22Rv1 (cell line): ENCODE results near the gene GNAT2.

Experiments
- H3K27ac ChIP-seq: fragments of 450-650 bp; 2 replicates; pipeline ENCODE4 v1.5.1; 2017
- ZFX ChIP-seq: fragments of 450-650 bp; IDR thresholded peaks from 2 replicates; pipeline ENCODE4 v1.6.1; 2017; ENCODE audit warnings: antibody characterized with exemption, borderline replicate concordance
- TF ChIP-seq, protein P1 (sequence below): fragments of 450-650 bp; IDR thresholded peaks from 2 replicates; pipeline ENCODE4 v1.5.1; 2017; ENCODE audit warnings: mild to moderate bottlenecking

GNAT2 gene

DNA sequence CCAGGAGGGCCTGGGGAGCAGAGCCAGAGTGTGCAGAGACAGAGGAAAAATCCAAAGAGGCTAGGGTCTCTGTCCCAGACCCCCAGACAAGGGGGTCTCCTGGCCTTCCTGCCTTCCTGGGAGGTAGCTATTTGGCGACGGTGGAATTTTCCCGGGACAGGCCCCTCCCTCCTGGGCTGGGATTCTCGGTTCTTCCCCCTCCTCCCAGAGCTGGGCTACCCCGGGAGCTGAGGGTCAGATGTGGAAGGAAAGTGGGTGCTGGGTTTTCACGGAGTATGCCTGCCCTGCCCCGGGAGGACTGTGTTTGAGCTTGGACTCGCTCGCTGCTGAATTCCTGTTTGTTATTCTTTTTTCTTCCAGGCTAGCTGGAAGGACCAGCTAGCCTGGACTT is 980 bp upstream of the GNAT2 start:
- no peak for TF ChIP-seq ZFX
- TF ChIP-seq, protein P1, sequence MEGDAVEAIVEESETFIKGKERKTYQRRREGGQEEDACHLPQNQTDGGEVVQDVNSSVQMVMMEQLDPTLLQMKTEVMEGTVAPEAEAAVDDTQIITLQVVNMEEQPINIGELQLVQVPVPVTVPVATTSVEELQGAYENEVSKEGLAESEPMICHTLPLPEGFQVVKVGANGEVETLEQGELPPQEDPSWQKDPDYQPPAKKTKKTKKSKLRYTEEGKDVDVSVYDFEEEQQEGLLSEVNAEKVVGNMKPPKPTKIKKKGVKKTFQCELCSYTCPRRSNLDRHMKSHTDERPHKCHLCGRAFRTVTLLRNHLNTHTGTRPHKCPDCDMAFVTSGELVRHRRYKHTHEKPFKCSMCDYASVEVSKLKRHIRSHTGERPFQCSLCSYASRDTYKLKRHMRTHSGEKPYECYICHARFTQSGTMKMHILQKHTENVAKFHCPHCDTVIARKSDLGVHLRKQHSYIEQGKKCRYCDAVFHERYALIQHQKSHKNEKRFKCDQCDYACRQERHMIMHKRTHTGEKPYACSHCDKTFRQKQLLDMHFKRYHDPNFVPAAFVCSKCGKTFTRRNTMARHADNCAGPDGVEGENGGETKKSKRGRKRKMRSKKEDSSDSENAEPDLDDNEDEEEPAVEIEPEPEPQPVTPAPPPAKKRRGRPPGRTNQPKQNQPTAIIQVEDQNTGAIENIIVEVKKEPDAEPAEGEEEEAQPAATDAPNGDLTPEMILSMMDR = no peak
- H3K27ac ChIP-seq = peak overlapping the region; percentile 84

GRCh38 chr1:109618661-109619575 is 498 bp downstream of the GNAT2 start:
- no peak for TF ChIP-seq ZFX
- TF ChIP-seq, protein P1 = no peak
- peak overlapping the region; percentile 84 for H3K27ac ChIP-seq

GRCh38 chr1:109617291-109617801 is 2.1 kb downstream of the GNAT2 start:
- TF ChIP-seq, protein P1 = no peak
- no peak for TF ChIP-seq ZFX

GRCh38 chr1:109616391-109616790 is 3.0 kb downstream of the GNAT2 start:
- H3K27ac ChIP-seq = no peak overlapping the region
- TF ChIP-seq, protein P1 = no peak
- TF ChIP-seq ZFX = no peak

More at GRCh38 chr1:109617291-109617801, 2.1 kb downstream of the GNAT2 start:
- H3K27ac ChIP-seq = no peak overlapping the region

GRCh38 chr1:109615879-109616278 is 3.5 kb downstream of the GNAT2 start:
- TF ChIP-seq ZFX = no peak
- TF ChIP-seq, protein P1 = no peak
- no peak overlapping the region for H3K27ac ChIP-seq

- H3K27ac ChIP-seq = no peak overlapping the region
- no peak for TF ChIP-seq ZFX
- TF ChIP-seq, protein P1 = no peak
These were observed 5.9 kb downstream of the GNAT2 start for GRCh38 chr1:109613361-109614147.
